K562 (cell line): Measurements from ENCODE around the gene ZNF189. TPM values are rescaled to one million over a fixed set of nuclear protein-coding genes. Genes with fewer than 3 reads are reported as not detected.

Source experiments
- ATAC-seq: fragments of 200-7000 bp; cut with Tn5 transposase; 3 replicates; pipeline ENCODE4 v1.9.1; 2020; ENCODE audit warnings: moderate library complexity
- BruUV-seq: library from RNA; stranded (reverse); fragments of 400-500 nt; replicated peaks from 2 replicates; lab custom pipeline; 2021; lab: Mats Ljungman, UMichigan
- CTCF ChIA-PET: fragments of 300-600 bp; formaldehyde crosslinking; extraction: SDS; loops from one replicate; lab custom pipeline; 2021; ENCODE audit warnings: low intra/inter-chr PET ratio; lab: Yijun Ruan, JAX
- POLR2A ChIA-PET: fragments of 300-600, 350-650 bp; sonication (Branson Sonifier 250); formaldehyde crosslinking; extraction: SDS; loops from one replicate; lab custom pipeline; 2021; ENCODE audit warnings: antibody characterized with exemption, inconsistent platforms; lab: Yijun Ruan, JAX
- DNase-seq, 4 experiments: peaks; one replicate each; pipeline versions ENCODE4 v3.0.0 to v3.0.0-alpha.2; 2011 to 2018; ENCODE audit warnings: low spot score in 3 of 4, mixed read lengths in 3 of 4; ENCODE audit errors: extremely low read depth in 1 of 4
- FAIRE-seq: peaks from 2 replicates; lab custom pipeline; 2011; peaks lifted over from hg19 to GRCh38; lab: Jason Lieb, UNC
- H2AFZ ChIP-seq: 2 replicates; pipeline ENCODE4 v1.6.0; 2011; ENCODE audit warnings: low read depth, low read length, control low read depth, inconsistent platforms
- H3K27ac ChIP-seq: fragments of 200-600 bp; 3 replicates; pipeline ENCODE4 v1.8.0; 2011; ENCODE audit warnings: low read depth, mild to moderate bottlenecking, control low read depth, inconsistent platforms, low read length, moderate library complexity, mixed read lengths; ENCODE audit errors: extremely low read depth
- H3K27me3 ChIP-seq, 2 experiments: fragments of 300-600 bp in 1 of 2; 2 replicates in 1 of 2; 3 replicates in 1 of 2; pipeline versions ENCODE4 v1.6.0 to v1.8.0; 2011; ENCODE audit warnings: inconsistent platforms in 2 of 2, low read length in 2 of 2, mild to moderate bottlenecking in 1 of 2, mixed read lengths in 1 of 2, moderate library complexity in 1 of 2; ENCODE audit not compliant: control insufficient read depth in 2 of 2, insufficient read depth in 2 of 2
- H3K36me3 ChIP-seq: fragments of 300-600 bp; 3 replicates; pipeline ENCODE4 v1.8.0; 2011; ENCODE audit warnings: mild to moderate bottlenecking, low read length, inconsistent platforms; ENCODE audit not compliant: control insufficient read depth, insufficient read depth
- H3K4me1 ChIP-seq, 2 experiments: fragments of 200-600 bp in 1 of 2; replicated peaks in 1 of 2; 2 replicates in 1 of 2; 3 replicates in 1 of 2; pipeline versions ENCODE4 v1.5.1 to v1.8.0; 2011; ENCODE audit warnings: inconsistent platforms in 2 of 2, low read length in 2 of 2, mild to moderate bottlenecking in 1 of 2, mixed read lengths in 1 of 2, moderate library complexity in 1 of 2; ENCODE audit not compliant: control insufficient read depth in 2 of 2, insufficient read depth in 2 of 2
- H3K4me2 ChIP-seq: 2 replicates; pipeline ENCODE4 v1.6.1; 2011; ENCODE audit warnings: low read length, control low read depth, inconsistent platforms, mixed read lengths; ENCODE audit not compliant: insufficient read depth
- H3K4me3 ChIP-seq: fragments of 200-600 bp; sonication (generic), shearing (Covaris generic); 2 replicates; pipeline ENCODE4 v1.5.1; 2016; ENCODE audit warnings: control low read depth, inconsistent platforms
- H3K79me2 ChIP-seq: fragments of 200-600 bp; 3 replicates; pipeline ENCODE4 v1.8.0; 2011; ENCODE audit warnings: low read length, inconsistent platforms; ENCODE audit not compliant: control insufficient read depth, insufficient read depth
- H3K9ac ChIP-seq, 2 experiments: 2 replicates each; pipeline versions ENCODE4 v1.6.0 to v1.6.1; 2011; ENCODE audit warnings: low read depth in 2 of 2, low read length in 2 of 2, control low read depth in 1 of 2, inconsistent platforms in 1 of 2, mild to moderate bottlenecking in 1 of 2, mixed read lengths in 1 of 2; ENCODE audit not compliant: insufficient read depth in 1 of 2
- H3K9me1 ChIP-seq: one replicate; pipeline ENCODE4 v1.6.0; 2011; ENCODE audit warnings: inconsistent platforms, mild to moderate bottlenecking, low read length, moderate library complexity; ENCODE audit not compliant: control insufficient read depth, insufficient read depth
- H3K9me3 ChIP-seq: replicated peaks from 2 replicates; pipeline ENCODE4 v1.5.1; 2011; ENCODE audit warnings: low read depth, low read length, inconsistent platforms; ENCODE audit not compliant: control insufficient read depth, insufficient read depth
- H4K20me1 ChIP-seq: replicated peaks from 2 replicates; pipeline ENCODE4 v1.6.1; 2011; ENCODE audit warnings: low read length, inconsistent platforms, mixed read lengths; ENCODE audit not compliant: control insufficient read depth, insufficient read depth
- ASH1L ChIP-seq: fragments of 450-650 bp; IDR thresholded peaks from 2 replicates; pipeline ENCODE4 v1.6.1; 2018; ENCODE audit warnings: borderline replicate concordance, mild to moderate bottlenecking, low read depth; ENCODE audit not compliant: partially characterized antibody
- DDX20 ChIP-seq: fragments of 450-650 bp; IDR thresholded peaks from 2 replicates; pipeline ENCODE4 v1.6.1; 2016; ENCODE audit warnings: missing genetic modification characterization, low read depth, mild to moderate bottlenecking, missing compliant biosample characterization, moderate library complexity
- EP300 ChIP-seq: IDR thresholded peaks from 2 replicates; pipeline ENCODE4 v1.6.1; 2012; ENCODE audit warnings: low read length, improper control_type of control experiment
- GABPA ChIP-seq: fragments of 200-800 bp; sonication (Bioruptor generic); conservative IDR thresholded peaks from 2 replicates; pipeline ENCODE4 v1.6.1; 2016; ENCODE audit warnings: low read depth, missing genetic modification characterization, missing compliant biosample characterization
- SIRT6 ChIP-seq: IDR thresholded peaks from one replicate; pipeline ENCODE4 v1.6.1; 2012; ENCODE audit warnings: low read depth, mild to moderate bottlenecking, control low read depth, inconsistent platforms, low read length, moderate library complexity
- SNRNP70 ChIP-seq: fragments of 200-400 bp; formaldehyde crosslinking; optimal IDR thresholded peaks from 2 replicates; pipeline ENCODE3; 2017; ENCODE audit warnings: low read depth, low read length
- SRSF7 ChIP-seq: fragments of 200-400 bp; formaldehyde crosslinking; optimal IDR thresholded peaks from 2 replicates; pipeline ENCODE3; 2017; ENCODE audit warnings: mild to moderate bottlenecking, low read depth, low read length
- SUPT5H ChIP-seq: fragments of 450-650 bp; IDR thresholded peaks from 2 replicates; pipeline ENCODE4 v1.6.1; 2016
- TCF7L2 ChIP-seq: fragments of 150-350 bp; IDR thresholded peaks from 2 replicates; pipeline ENCODE4 v1.6.1; 2016; ENCODE audit warnings: low read depth, mild to moderate bottlenecking, low read length, moderate library complexity
- THRAP3 ChIP-seq: fragments of 450-650 bp; IDR thresholded peaks from 2 replicates; pipeline ENCODE4 v1.6.1; 2016; ENCODE audit warnings: mild to moderate bottlenecking, inconsistent platforms, borderline replicate concordance
- YBX1 ChIP-seq: fragments of 450-650 bp; IDR thresholded peaks from 2 replicates; pipeline ENCODE4 v1.7.1; 2016; ENCODE audit warnings: mild to moderate bottlenecking
- YY1 ChIP-seq, 3 experiments: IDR thresholded peaks; 2 replicates each; pipeline ENCODE4 v1.6.1; 2011; ENCODE audit warnings: low read length in 2 of 3, mild to moderate bottlenecking in 2 of 3, moderate library complexity in 2 of 3, borderline replicate concordance in 1 of 3, control low read depth in 1 of 3, low read depth in 1 of 3; ENCODE audit not compliant: insufficient read depth in 3 of 3, insufficient replicate concordance in 2 of 3, control insufficient read depth in 1 of 3, insufficient read length in 1 of 3; ENCODE audit errors: extremely low read depth in 1 of 3
- ZBTB5 ChIP-seq: fragments of 450-650 bp; IDR thresholded peaks from 2 replicates; pipeline ENCODE4 v1.6.1; 2017; ENCODE audit warnings: antibody characterized with exemption
- ZMIZ1 ChIP-seq, 2 experiments: fragments of 150-350 bp in 1 of 2; IDR thresholded peaks; 2 replicates each; pipeline ENCODE4 v1.6.1; 2012 to 2016; ENCODE audit warnings: low read depth in 2 of 2, low read length in 2 of 2, mild to moderate bottlenecking in 1 of 2, moderate library complexity in 1 of 2
- ZNF444 ChIP-seq: fragments of 250-450 bp; sonication (Bioruptor Pico); IDR thresholded peaks from 2 replicates; pipeline ENCODE4 v1.4.0; 2020; ENCODE audit warnings: mild to moderate bottlenecking, moderate library complexity
- ZNF586 ChIP-seq: fragments of 450-650 bp; formaldehyde crosslinking; conservative IDR thresholded peaks from 2 replicates; pipeline ENCODE4 v1.4.0; 2020; ENCODE audit warnings: mild to moderate bottlenecking, moderate library complexity
- WGBS: fragments of 100-300 bp; shearing (Covaris generic); methylation state at CpG from one replicate; pipeline ENCODE4 v1.1.6; 2016; ENCODE audit warnings: low coverage, mixed read lengths; ENCODE audit not compliant: insufficient coverage; ENCODE audit errors: missing lambda C conversion rate; 5-methylcytosine and 5-hydroxymethylcytosine counted together
- in situ Hi-C: fragments of 300-500 bp; cut with MboI; formaldehyde crosslinking; loops from 4 replicates; pipeline ENCODE4 v1.15.0; 2018; ENCODE audit warnings: inconsistent platforms, mixed read lengths
- intact Hi-C: fragments of 100-400 bp; cut with micrococcal nuclease; formaldehyde crosslinking; loops from 2 replicates; pipeline ENCODE4 v1.14.2; 2022
- polyA plus RNA-seq, 8 experiments: library from polyadenylated mRNA; depleted of rRNA in 4 of 8; stranded (reverse) in 5 of 8; unstranded in 3 of 8; fragments of >200 nt; fragmentation: Nextera tagmentation in 2 of 8; fragmentation: Illumina TruSeq in 1 of 8; extraction: Ambion mirVana in 2 of 8; extraction: Trizol in 1 of 8; gene quantifications; 2 replicates each; pipeline versions ENCODE4 v1.2.1 to v1.2.3, GENCODE V29; 2011 to 2014; ENCODE audit warnings: inconsistent platforms in 1 of 8, missing spikeins in 1 of 8
- total RNA-seq, 7 experiments: library from RNA; depleted of rRNA in 6 of 7; stranded (reverse); fragments of >200 nt in 6 of 7; fragmentation: Illumina TruSeq in 2 of 7; extraction: Trizol in 2 of 7; gene quantifications; 2 replicates each; pipeline versions ENCODE4 v1.2.1 to v1.2.3, GENCODE V29; 2011 to 2021; ENCODE audit warnings: low replicate concordance in 1 of 7

ZNF189 gene
- total and polyA plus RNA-seq, 9 of the 15 experiments (the other 6 are each of a cell fraction or from before 2014, with no cell fraction given) = 2.4 to 15.3 (median 6.4) TPM

- Histone ChIP-seq H3K9me1 (no peaks in the 10 kb centered on the region), H2AFZ (0 out of 2 replicates have a peak overlapping the region, but pooled peaks have one; percentile 13), H3K9ac (no peak overlapping the region), H3K79me2 (no peaks in the 10 kb centered on the region), H3K4me2 (no peak overlapping the region), H3K27ac (no peak overlapping the region), H3K27me3 (no peaks in the 10 kb centered on the region), H3K4me3 (no peak overlapping the region), H3K36me3 (no peaks in the 10 kb centered on the region), H3K4me1 (peaks cover 0 to 5% of the 10 kb centered on the region in 2 experiments; a peak in 3 of 5 replicates), H3K9me3 (no peaks in the 10 kb centered on the region; the same call in 1 of the 2 replicates), H4K20me1 (no peaks in the 10 kb centered on the region)
- ChIA-PET POLR2A (no interaction called here), CTCF (no interaction called here)
- no TSS peak for BruUV-seq
- intact Hi-C loops (no loop called here), in situ Hi-C loops (no loop called here)
- DNase-seq = no peak
- ATAC-seq = no peak
- 29% methylated on average over 7 of the region's 7 CpGs for WGBS
- no peak for FAIRE-seq
- TF ChIP-seq EP300 = no peak
- no peak for TF ChIP-seq ASH1L
- TF ChIP-seq DDX20 (tag) = no peak
- TF ChIP-seq ZBTB5 = no peak
- no peak for TF ChIP-seq SNRNP70
- TF ChIP-seq YBX1 = no peak
- no peak for TF ChIP-seq SIRT6
- no peak for TF ChIP-seq SRSF7
- TF ChIP-seq GABPA (tag) = no peak
- TF ChIP-seq ZNF586 (CRISPR knock-in tag) = no peak
- no peak for TF ChIP-seq ZNF444
- no peak for TF ChIP-seq THRAP3
- TF ChIP-seq YY1 (IDR thresholded peaks at IDR 0.05; ENCODE audit: borderline replicate concordance in 1 of 3, control insufficient read depth in 1 of 3, extremely low read depth in 1 of 3, insufficient read depth in 3 of 3, insufficient read length in 1 of 3, insufficient replicate concordance in 2 of 3, low read depth in 1 of 3, low read length in 2 of 3) = no peak
- no peak for TF ChIP-seq SUPT5H
- no peak for TF ChIP-seq TCF7L2
- TF ChIP-seq ZMIZ1 (IDR thresholded peaks at IDR 0.05; ENCODE audit: low read depth in 2 of 2, low read length in 2 of 2) = no peak
These were observed 43.6 kb upstream of the ZNF189 start for GRCh38 chr9:101354765-101355708.
